ENCODE measurements around the gene HEPHL1.

DNA sequence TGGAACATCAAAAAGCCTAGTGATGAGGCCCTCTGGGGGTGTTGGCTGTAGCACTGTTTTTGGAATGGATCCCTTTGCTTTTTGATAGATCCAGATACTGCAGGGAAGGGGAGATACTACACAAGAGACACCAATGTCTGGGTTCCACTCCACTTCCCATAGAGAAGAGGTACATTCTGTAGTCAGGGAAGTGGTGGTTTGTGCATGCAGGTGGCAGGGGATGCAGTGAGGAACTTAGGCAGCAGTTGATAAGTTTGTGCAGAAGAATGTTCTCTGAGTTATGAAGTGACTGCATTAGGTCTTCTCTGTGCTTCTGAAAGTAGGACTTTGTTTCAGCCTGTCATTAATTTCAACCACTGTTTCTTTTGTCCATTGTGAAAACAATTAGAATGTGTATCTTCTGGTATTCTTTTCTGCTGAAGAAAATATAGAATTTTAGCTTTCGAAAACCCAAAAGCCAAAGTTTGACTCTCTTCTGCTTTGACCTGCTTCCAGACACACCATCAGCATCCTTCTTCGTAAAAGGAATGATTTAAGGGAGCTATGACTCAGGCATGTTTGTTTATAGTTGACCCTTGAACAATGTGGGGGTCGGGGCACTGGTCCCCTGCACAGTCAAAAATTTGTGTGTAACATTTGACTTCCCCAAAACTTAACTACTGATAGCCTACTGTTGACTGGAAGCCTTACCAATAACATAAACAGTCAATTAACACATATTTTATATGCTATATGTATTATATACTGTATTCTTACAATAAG, 133.1 kb downstream of the HEPHL1 start:
- no peak for TF ChIP-seq EP300 (IDR thresholded peaks at IDR 0.05; ENCODE audit: borderline replicate concordance)
- no peak for TF ChIP-seq YY1 (IDR thresholded peaks at IDR 0.05; ENCODE audit: low read depth)
- TF ChIP-seq MAX (IDR thresholded peaks at IDR 0.05): no peak
- no peak for TF ChIP-seq ZBTB7A (IDR thresholded peaks at IDR 0.05; ENCODE audit: low read depth)
- TF ChIP-seq FOXM1 (IDR thresholded peaks at IDR 0.05; ENCODE audit: borderline replicate concordance, low read depth): no peak
- TF ChIP-seq NFIC (IDR thresholded peaks at IDR 0.05): no peak
- TF ChIP-seq USF1 (IDR thresholded peaks at IDR 0.05): no peak

All from Ishikawa (cell line).